Gastrocnemius medialis (tissue), 4 donors: ENCODE measurements around the gene LRRC63.

Experiments
- CTCF ChIP-seq, 5 experiments: fragments of 450-650 bp in 3 of 5; fragments of 200-600 bp in 2 of 5; sonication (generic) in 2 of 5; IDR thresholded peaks in 4 of 5; conservative IDR thresholded peaks in 1 of 5; 1 replicate in 4 of 5; 2 replicates in 1 of 5; pipeline ENCODE4 v1.5.1; 2016 to 2019; ENCODE audit warnings: antibody characterized with exemption in 5 of 5, mild to moderate bottlenecking in 3 of 5, moderate library complexity in 3 of 5
- POLR2A ChIP-seq, 2 donors: fragments of 450-650 bp; IDR thresholded peaks; one replicate each; pipeline ENCODE4 v1.6.1; 2017; ENCODE audit warnings: antibody characterized with exemption in 2 of 2, mild to moderate bottlenecking in 2 of 2, moderate library complexity in 2 of 2

DNA sequence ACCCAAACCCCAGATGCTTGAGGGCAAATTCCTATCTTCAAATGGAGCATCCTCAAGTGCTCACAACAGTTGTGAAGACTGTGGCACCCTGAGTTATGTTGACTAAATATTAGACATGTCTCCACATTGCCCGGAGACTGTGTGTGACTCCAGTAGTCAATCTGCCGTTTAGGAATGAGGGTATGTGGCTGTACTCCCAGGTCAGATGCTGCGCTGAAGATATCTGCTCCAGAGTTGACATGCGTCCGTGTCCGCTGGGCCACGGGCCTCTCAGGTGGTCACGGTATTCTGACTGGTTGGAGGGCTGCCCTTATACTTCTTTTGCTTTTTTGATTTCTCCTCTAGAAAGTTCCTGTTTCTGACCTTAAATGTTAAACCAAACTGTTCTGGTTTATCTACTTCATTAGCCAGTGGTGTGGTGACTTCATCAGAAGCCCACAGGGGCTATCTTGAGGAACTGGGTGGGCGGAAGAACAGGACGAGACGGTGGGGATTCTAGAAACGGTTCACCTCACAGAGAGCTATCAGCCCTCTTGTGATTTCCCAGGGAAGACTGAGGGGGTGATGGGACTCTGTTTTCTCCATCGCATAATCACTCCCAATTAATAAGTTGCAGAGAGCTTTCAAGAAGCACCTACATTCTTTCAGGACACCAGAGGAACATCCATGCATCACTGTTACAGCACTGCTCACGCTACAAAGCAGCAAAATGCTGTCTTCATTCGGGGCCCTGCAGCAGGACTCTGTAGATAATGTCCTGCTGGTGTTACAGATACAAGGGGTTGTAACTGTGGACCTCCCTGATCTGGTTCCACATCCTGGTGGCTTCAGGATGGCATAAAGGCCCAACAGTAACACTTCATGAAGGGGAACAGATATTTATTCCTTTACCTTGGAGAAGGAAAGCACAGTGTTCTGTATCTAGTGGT is 28.4 kb upstream of the LRRC63 start:
- TF ChIP-seq POLR2A (IDR thresholded peaks at IDR 0.05), result no peak
- no peak for TF ChIP-seq CTCF (IDR thresholded peaks at IDR 0.05 in 4 of 5, conservative IDR thresholded peaks at IDR 0.05 in 1 of 5)
